Lower leg skin (tissue), 3 donors: ENCODE measurements around the gene KAZN.

Experiments used
- POLR2A ChIP-seq, 2 donors: fragments of 450-650 bp; IDR thresholded peaks; one replicate each; pipeline ENCODE4 v1.6.1; 2016 to 2017; ENCODE audit warnings: antibody characterized with exemption in 2 of 2, mild to moderate bottlenecking in 1 of 2, moderate library complexity in 1 of 2
- TF ChIP-seq, protein P1 (sequence below), 3 donors: fragments of 450-650 bp; IDR thresholded peaks; one replicate each; pipeline ENCODE4 v1.5.1; 2016; ENCODE audit warnings: antibody characterized with exemption in 3 of 3, mild to moderate bottlenecking in 3 of 3, moderate library complexity in 2 of 3

DNA sequence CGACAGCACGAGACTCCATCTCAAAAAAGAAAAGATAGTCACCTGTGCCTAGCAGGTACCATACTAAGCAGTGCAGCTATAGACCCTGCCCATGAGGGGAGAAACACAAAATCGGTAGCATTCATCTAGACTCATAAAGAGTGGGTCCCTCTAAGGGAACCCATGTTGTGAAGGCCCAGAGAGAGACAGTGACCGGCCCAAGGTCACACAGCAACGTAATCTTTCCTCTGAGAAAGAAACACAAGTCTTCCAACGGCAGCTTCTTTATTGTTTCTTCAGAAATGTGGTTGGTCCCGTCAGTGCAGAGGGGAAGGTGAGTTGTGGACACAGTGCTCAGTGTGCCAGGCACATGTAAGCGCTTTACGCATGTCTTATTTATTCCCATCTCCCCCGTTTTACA, 356.4 kb downstream of the KAZN start:
- TF ChIP-seq, protein P1, sequence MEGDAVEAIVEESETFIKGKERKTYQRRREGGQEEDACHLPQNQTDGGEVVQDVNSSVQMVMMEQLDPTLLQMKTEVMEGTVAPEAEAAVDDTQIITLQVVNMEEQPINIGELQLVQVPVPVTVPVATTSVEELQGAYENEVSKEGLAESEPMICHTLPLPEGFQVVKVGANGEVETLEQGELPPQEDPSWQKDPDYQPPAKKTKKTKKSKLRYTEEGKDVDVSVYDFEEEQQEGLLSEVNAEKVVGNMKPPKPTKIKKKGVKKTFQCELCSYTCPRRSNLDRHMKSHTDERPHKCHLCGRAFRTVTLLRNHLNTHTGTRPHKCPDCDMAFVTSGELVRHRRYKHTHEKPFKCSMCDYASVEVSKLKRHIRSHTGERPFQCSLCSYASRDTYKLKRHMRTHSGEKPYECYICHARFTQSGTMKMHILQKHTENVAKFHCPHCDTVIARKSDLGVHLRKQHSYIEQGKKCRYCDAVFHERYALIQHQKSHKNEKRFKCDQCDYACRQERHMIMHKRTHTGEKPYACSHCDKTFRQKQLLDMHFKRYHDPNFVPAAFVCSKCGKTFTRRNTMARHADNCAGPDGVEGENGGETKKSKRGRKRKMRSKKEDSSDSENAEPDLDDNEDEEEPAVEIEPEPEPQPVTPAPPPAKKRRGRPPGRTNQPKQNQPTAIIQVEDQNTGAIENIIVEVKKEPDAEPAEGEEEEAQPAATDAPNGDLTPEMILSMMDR (IDR thresholded peaks at IDR 0.05), result no peak
- TF ChIP-seq POLR2A (IDR thresholded peaks at IDR 0.05), result no peak
